Measurements from ENCODE around the gene MALRD1. TPM values are rescaled to one million over a fixed set of nuclear protein-coding genes. Genes with fewer than 3 reads are reported as not detected.
"Not testable (repeated sequence)": the region's sequence is repeated elsewhere in the genome, so short reads cannot be mapped to it uniquely, and the experiment has no call there.

MALRD1 gene
- total RNA-seq, 1 donor from 2014 or later = 0.28 TPM

DNA sequence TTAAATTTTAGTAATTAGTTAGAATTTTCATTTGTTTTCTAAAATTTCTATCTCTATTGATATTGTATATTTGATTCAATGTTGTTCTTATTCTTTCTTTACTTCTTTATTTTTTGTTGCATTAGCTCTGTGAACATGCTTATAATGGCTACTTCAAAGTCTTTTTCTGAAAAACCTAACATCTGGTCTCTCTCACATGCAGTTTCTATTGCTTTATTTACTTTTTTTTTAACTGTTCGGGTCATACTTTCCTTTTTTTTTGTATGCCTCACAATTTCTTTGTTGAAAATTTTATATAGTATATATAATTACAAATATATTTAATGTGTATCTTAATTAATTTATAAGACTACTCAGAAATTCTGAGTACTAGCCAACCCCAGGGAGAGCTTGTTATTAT is 715.5 kb downstream of the MALRD1 start:
- no peak overlapping the region for H3K4me3 Mint-ChIP-seq (ENCODE audit: unreplicated experiment)
- no peaks in the 10 kb centered on the region for H3K36me3 Mint-ChIP-seq (ENCODE audit: low read depth, unreplicated experiment)
- DNase-seq (ENCODE audit: low spot score) = no peak
- H3K4me1 Mint-ChIP-seq (ENCODE audit: unreplicated experiment) = peaks cover 3% of the 10 kb centered on the region
- no peaks in the 10 kb centered on the region for H3K27me3 Mint-ChIP-seq (ENCODE audit: unreplicated experiment)
- no peak overlapping the region for H3K27ac Mint-ChIP-seq (ENCODE audit: unreplicated experiment)
- no peaks in the 10 kb centered on the region for H3K9me3 Mint-ChIP-seq (ENCODE audit: unreplicated experiment)
- TF ChIP-seq, protein P1, sequence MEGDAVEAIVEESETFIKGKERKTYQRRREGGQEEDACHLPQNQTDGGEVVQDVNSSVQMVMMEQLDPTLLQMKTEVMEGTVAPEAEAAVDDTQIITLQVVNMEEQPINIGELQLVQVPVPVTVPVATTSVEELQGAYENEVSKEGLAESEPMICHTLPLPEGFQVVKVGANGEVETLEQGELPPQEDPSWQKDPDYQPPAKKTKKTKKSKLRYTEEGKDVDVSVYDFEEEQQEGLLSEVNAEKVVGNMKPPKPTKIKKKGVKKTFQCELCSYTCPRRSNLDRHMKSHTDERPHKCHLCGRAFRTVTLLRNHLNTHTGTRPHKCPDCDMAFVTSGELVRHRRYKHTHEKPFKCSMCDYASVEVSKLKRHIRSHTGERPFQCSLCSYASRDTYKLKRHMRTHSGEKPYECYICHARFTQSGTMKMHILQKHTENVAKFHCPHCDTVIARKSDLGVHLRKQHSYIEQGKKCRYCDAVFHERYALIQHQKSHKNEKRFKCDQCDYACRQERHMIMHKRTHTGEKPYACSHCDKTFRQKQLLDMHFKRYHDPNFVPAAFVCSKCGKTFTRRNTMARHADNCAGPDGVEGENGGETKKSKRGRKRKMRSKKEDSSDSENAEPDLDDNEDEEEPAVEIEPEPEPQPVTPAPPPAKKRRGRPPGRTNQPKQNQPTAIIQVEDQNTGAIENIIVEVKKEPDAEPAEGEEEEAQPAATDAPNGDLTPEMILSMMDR (IDR thresholded peaks at IDR 0.05; ENCODE audit: unreplicated experiment) = no peak

DNA sequence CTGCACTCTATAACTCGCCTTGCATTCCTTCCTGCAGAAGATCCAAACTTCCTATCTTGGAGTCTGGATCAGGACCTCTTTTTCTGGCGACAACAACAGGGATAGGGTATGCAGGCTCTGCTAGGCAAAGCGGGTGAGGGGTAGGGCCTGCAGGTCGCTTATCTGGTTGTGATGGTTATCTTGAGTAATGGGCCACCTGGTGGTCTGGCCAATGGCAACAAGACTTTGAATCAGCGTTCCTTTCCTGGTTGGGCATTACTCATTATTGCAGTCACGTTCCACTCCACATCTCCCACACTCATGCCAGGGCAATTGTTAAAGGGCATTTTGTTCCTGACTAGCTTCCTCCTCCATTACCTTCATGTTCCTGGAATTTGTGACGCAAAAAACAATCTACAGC is 719.3 kb downstream of the MALRD1 start:
- TF ChIP-seq, protein P1 (IDR thresholded peaks at IDR 0.05; ENCODE audit: unreplicated experiment) = no peak
- H3K4me1 Mint-ChIP-seq (ENCODE audit: unreplicated experiment) = peaks cover 3% of the 10 kb centered on the region
- no peaks in the 10 kb centered on the region for H3K27me3 Mint-ChIP-seq (ENCODE audit: unreplicated experiment)
- DNase-seq (ENCODE audit: low spot score) = no peak
- no peaks in the 10 kb centered on the region for H3K36me3 Mint-ChIP-seq (ENCODE audit: low read depth, unreplicated experiment)
- H3K4me3 Mint-ChIP-seq (ENCODE audit: unreplicated experiment) = no peak overlapping the region
- H3K27ac Mint-ChIP-seq (ENCODE audit: unreplicated experiment) = no peak overlapping the region
- H3K9me3 Mint-ChIP-seq (ENCODE audit: unreplicated experiment) = no peaks in the 10 kb centered on the region

DNA sequence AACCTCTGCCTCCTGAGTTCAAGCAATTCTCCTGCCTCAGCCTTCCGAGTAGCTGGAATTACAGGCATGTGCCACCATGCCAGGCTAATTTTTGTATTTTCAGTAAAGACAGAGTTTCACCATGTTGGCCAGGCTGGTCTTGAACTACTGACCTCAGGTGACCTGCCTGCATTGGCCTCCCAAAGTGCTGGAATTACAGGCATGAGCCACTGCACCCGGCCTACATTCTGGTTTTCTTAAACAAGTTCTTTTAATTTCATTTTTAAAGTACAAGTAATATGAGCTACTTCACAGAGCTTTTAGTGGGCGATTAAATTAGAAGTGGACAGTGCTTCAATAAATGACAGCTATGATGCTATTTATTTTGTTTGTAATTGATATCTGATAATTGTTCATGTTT is 721.2 kb downstream of the MALRD1 start:
- not testable (repeated sequence) for H3K4me1 Mint-ChIP-seq (ENCODE audit: unreplicated experiment); H3K36me3 Mint-ChIP-seq (ENCODE audit: low read depth, unreplicated experiment)

DNA sequence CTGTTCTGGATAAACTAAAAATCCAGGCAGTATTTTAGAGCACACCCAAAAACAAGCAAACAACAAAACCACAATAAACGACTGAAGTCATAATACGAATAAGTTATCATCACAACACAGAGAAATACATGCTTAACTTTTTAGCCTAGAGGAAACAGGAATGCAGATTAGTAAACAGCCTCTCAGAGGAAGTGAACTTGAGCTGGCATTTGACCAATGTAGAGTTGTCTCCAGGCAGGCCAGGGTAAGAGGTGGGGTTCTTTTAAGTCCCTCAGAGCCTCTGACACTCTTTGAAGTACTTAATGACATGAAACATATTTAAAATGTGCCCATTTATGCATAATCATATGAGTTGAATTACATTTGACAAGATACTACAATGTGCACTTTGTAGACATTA is 724.4 kb downstream of the MALRD1 start:
- Mint-ChIP-seq H3K27me3 (ENCODE audit: unreplicated experiment) (no peaks in the 10 kb centered on the region), H3K36me3 (ENCODE audit: low read depth, unreplicated experiment) (no peaks in the 10 kb centered on the region), H3K4me1 (ENCODE audit: unreplicated experiment) (peaks cover 2% of the 10 kb centered on the region), H3K27ac (ENCODE audit: unreplicated experiment) (no peak overlapping the region), H3K9me3 (ENCODE audit: unreplicated experiment) (no peaks in the 10 kb centered on the region), H3K4me3 (ENCODE audit: unreplicated experiment) (no peak overlapping the region)
- DNase-seq (ENCODE audit: low spot score) = no peak
- TF ChIP-seq, protein P1 (IDR thresholded peaks at IDR 0.05; ENCODE audit: unreplicated experiment) = no peak

More for the DNA sequence above, 721.2 kb downstream of the MALRD1 start:
- not testable (repeated sequence) for DNase-seq (ENCODE audit: low spot score); H3K4me3 Mint-ChIP-seq (ENCODE audit: unreplicated experiment); H3K27ac Mint-ChIP-seq (ENCODE audit: unreplicated experiment); H3K27me3 Mint-ChIP-seq (ENCODE audit: unreplicated experiment); H3K9me3 Mint-ChIP-seq (ENCODE audit: unreplicated experiment)

DNA sequence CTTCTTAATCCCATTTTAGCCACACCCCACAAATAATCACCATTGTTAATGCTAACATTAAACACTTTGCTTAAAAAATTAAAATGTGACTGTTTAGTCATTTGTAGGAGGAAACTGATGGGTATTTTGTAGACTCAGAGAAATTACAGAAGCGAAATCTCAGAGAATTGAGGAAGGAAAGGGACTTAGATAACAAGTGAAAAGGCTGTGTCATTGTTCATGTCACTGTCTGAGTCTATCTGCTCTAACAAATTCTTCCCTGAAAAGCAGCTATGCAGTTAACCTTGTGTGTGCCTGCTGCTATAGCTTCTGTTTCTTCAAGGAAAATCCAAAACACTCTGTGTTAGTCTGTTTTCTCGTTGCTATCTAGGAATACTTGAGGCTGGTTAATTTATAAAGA is 726.7 kb downstream of the MALRD1 start:
- no peaks in the 10 kb centered on the region for H3K36me3 Mint-ChIP-seq (ENCODE audit: low read depth, unreplicated experiment)
- no peaks in the 10 kb centered on the region for H3K9me3 Mint-ChIP-seq (ENCODE audit: unreplicated experiment)
- DNase-seq (ENCODE audit: low spot score) = no peak
- H3K4me3 Mint-ChIP-seq (ENCODE audit: unreplicated experiment) = no peak overlapping the region
- TF ChIP-seq, protein P1 (IDR thresholded peaks at IDR 0.05; ENCODE audit: unreplicated experiment) = no peak
- H3K4me1 Mint-ChIP-seq (ENCODE audit: unreplicated experiment) = no peaks in the 10 kb centered on the region
- no peaks in the 10 kb centered on the region for H3K27me3 Mint-ChIP-seq (ENCODE audit: unreplicated experiment)
- H3K27ac Mint-ChIP-seq (ENCODE audit: unreplicated experiment) = no peak overlapping the region

DNA sequence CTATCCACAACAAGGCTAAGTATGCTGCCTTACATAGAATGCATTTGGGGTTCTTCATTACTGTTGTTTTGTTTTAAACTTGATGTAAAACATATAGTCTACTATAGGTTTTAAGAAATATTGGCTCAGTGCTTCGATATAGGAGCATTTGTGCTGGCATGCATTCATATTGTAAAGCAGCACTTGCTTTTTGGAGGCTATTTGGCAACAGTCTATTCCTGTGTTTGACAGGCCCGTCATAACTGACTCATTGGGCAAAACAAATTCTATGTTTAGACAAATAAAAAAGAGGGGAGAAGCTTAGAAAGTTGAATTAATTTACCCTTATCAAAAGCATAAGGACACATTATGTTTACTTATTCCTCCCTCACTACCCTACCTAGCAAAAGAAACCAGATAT is 729.2 kb downstream of the MALRD1 start:
- no peak for DNase-seq (ENCODE audit: low spot score)
- Mint-ChIP-seq H3K36me3 (ENCODE audit: low read depth, unreplicated experiment) (no peaks in the 10 kb centered on the region), H3K4me1 (ENCODE audit: unreplicated experiment) (peaks cover 6% of the 10 kb centered on the region), H3K27me3 (ENCODE audit: unreplicated experiment) (no peaks in the 10 kb centered on the region), H3K4me3 (ENCODE audit: unreplicated experiment) (no peak overlapping the region), H3K27ac (ENCODE audit: unreplicated experiment) (no peak overlapping the region), H3K9me3 (ENCODE audit: unreplicated experiment) (no peaks in the 10 kb centered on the region)
- TF ChIP-seq, protein P1 (IDR thresholded peaks at IDR 0.05; ENCODE audit: unreplicated experiment) = no peak
